ENCODE results near the gene SDK1.
A peak's percentile ranks its signal among the peaks of the same experiment; 100 is the strongest.

Gene SDK1

GRCh38 chr7:3835109-3835508 is 534.1 kb downstream of the SDK1 start:
- no peak for ATAC-seq

- no peak for ATAC-seq
These were observed 535.8 kb downstream of the SDK1 start for GRCh38 chr7:3836855-3837254.

GRCh38 chr7:3844540-3845151 is 543.6 kb downstream of the SDK1 start:
- ATAC-seq = no peak

GRCh38 chr7:3846738-3847137 is 545.7 kb downstream of the SDK1 start:
- no peak for ATAC-seq

- ATAC-seq = no peak
These were observed 546.3 kb downstream of the SDK1 start for GRCh38 chr7:3847336-3847735.

- ATAC-seq = no peak
These were observed 558.4 kb downstream of the SDK1 start for GRCh38 chr7:3859431-3859830.

- ATAC-seq = no peak
These were observed 559.9 kb downstream of the SDK1 start for GRCh38 chr7:3860932-3861331.

GRCh38 chr7:3861386-3861785 is 560.3 kb downstream of the SDK1 start:
- no peak for ATAC-seq

GRCh38 chr7:3861941-3862340 is 560.9 kb downstream of the SDK1 start:
- peak in 1 of 2 donors; percentile 17 for ATAC-seq

- no peak for ATAC-seq
These were observed 561.7 kb downstream of the SDK1 start for GRCh38 chr7:3862774-3863173.

GRCh38 chr7:3866277-3866676 is 565.2 kb downstream of the SDK1 start:
- no peak for ATAC-seq

GRCh38 chr7:3867863-3868262 is 566.8 kb downstream of the SDK1 start:
- no peak for ATAC-seq

GRCh38 chr7:3879355-3880075 is 578.5 kb downstream of the SDK1 start:
- no peak for ATAC-seq

GRCh38 chr7:3880228-3880987 is 579.4 kb downstream of the SDK1 start:
- ATAC-seq = no peak

GRCh38 chr7:3882782-3883181 is 581.7 kb downstream of the SDK1 start:
- ATAC-seq = no peak

- no peak for ATAC-seq
These were observed 583.5 kb downstream of the SDK1 start for GRCh38 chr7:3884543-3884942.

- no peak for ATAC-seq
These were observed 586.1 kb downstream of the SDK1 start for GRCh38 chr7:3887096-3887690.

GRCh38 chr7:3888096-3888495 is 587.0 kb downstream of the SDK1 start:
- ATAC-seq = no peak

GRCh38 chr7:3892157-3892556 is 591.1 kb downstream of the SDK1 start:
- no peak for ATAC-seq

- ATAC-seq = no peak
These were observed 591.6 kb downstream of the SDK1 start for GRCh38 chr7:3892686-3893085.

GRCh38 chr7:3893151-3893788 is 592.2 kb downstream of the SDK1 start:
- ATAC-seq = no peak

GRCh38 chr7:3893789-3894153 is 592.7 kb downstream of the SDK1 start:
- no peak for ATAC-seq
